Retinal pigment epithelial cell (primary cell): ENCODE data around the gene CHDH.

Experiments
- DNase-seq: peaks from one replicate; pipeline ENCODE4 v3.0.0-alpha.2; 2010; ENCODE audit warnings: low read depth
- H3K4me3 ChIP-seq: 2 replicates; pipeline ENCODE4 v1.5.1; 2011; ENCODE audit warnings: mild to moderate bottlenecking, low read length, control low read depth, moderate library complexity
- TF ChIP-seq, protein P1 (sequence below): conservative IDR thresholded peaks from 2 replicates; pipeline ENCODE4 v1.5.1; 2011; ENCODE audit warnings: low read depth, low read length, control low read depth, inconsistent platforms

Gene CHDH

DNA sequence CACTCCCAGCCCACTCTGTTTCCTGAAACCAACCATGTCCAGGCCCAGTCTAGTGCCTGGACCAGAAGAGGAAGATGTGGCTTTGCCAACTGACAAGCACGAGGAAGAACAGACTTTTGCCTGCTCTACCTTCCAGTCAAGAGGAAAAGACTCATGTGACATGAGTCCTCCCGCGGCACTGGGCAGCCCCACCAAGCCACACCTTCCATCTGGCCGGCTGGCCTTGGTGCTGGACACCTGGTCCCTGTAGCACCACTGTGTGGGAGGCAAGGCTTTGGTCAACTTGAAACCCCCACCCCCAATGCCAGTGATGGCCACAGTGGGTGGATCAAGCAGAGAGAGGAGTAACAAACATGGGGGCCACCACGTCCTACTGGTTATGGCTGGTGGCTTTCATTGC lies 12.5 kb downstream of the CHDH start:
- DNase-seq = no peak
- TF ChIP-seq, protein P1, sequence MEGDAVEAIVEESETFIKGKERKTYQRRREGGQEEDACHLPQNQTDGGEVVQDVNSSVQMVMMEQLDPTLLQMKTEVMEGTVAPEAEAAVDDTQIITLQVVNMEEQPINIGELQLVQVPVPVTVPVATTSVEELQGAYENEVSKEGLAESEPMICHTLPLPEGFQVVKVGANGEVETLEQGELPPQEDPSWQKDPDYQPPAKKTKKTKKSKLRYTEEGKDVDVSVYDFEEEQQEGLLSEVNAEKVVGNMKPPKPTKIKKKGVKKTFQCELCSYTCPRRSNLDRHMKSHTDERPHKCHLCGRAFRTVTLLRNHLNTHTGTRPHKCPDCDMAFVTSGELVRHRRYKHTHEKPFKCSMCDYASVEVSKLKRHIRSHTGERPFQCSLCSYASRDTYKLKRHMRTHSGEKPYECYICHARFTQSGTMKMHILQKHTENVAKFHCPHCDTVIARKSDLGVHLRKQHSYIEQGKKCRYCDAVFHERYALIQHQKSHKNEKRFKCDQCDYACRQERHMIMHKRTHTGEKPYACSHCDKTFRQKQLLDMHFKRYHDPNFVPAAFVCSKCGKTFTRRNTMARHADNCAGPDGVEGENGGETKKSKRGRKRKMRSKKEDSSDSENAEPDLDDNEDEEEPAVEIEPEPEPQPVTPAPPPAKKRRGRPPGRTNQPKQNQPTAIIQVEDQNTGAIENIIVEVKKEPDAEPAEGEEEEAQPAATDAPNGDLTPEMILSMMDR = no peak
- H3K4me3 ChIP-seq = no peak overlapping the region

- TF ChIP-seq, protein P1 = no peak
- no peak for DNase-seq
- no peak overlapping the region for H3K4me3 ChIP-seq
Observed at GRCh38 chr3:53833053-53833645, 13.1 kb downstream of the CHDH start.

DNA sequence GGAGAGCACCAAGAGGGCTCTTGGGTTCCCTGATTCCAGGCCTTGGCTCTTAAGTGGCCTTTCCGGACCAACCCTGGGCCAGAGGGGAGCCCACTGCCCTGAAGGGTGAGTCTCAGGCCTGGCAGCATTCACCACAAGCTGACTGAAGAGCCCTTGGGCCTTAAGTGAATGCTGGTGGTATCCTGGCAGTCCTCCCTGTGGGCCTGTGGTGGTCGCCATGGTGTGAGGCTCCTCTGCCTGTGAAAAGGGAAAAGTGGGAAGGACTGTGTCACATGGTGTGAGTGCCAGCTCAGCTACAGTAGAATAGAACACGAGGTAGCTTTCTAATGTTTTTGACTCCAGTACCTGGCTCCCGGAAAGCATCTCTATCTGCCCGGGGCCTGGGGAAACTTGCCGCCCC lies 15.3 kb downstream of the CHDH start:
- TF ChIP-seq, protein P1 = no peak
- DNase-seq = no peak
- H3K4me3 ChIP-seq = no peak overlapping the region

DNA sequence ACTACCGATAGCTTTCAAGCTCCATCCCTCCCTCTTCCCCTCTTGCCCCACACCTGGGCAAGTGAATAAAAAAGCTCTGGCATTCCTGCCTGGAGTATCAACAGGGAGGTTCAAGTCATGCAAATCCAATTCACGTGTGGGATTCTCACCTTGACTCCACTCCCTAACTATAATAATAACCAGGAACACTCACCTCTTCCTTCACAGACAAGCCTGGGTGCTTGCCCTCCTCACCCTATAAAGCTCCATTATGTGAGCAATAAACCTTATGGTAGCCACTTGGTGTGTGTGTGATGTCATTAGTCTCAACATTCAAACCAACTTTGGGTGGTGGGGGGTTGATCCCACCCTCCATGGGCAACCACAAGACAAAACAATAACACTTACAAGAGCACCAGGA lies 16.6 kb downstream of the CHDH start:
- TF ChIP-seq, protein P1 = no peak
- H3K4me3 ChIP-seq = no peak overlapping the region
- DNase-seq = no peak

DNA sequence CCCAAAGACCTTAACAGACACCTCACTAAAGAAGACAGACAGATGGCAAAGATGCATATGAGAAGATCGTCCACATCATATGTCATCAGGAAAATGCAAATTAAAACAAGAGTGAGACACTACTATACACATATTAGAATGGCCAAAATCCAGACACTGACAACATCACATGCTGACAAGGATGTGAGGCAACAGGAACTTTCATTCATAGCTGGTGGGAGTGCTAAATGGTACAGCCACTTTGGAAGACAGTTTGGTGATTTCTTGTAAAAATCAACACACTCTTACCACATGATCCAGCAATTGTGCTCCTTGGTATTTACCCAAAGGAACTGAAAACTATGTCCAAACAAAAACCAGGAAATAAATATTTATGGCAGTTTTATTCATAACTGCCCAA lies 17.6 kb downstream of the CHDH start:
- DNase-seq = no peak
- TF ChIP-seq, protein P1 = no peak
- H3K4me3 ChIP-seq = no peak overlapping the region

GRCh38 chr3:53826048-53826447 lies 20.2 kb downstream of the CHDH start:
- DNase-seq = no peak
- H3K4me3 ChIP-seq = no peak overlapping the region
- TF ChIP-seq, protein P1 = no peak

GRCh38 chr3:53824795-53825194 lies 21.4 kb downstream of the CHDH start:
- no peak overlapping the region for H3K4me3 ChIP-seq
- TF ChIP-seq, protein P1 = no peak
- DNase-seq = no peak
